HFFc6 (cell line): ENCODE results near the gene KIAA1549. TPM values are rescaled to one million over a fixed set of nuclear protein-coding genes. Genes with fewer than 3 reads are reported as not detected.

Experiments used
- DNase-seq: peaks from one replicate; pipeline ENCODE4 v3.0.0-alpha.2; 2018
- H3K27ac Mint-ChIP-seq: 2 replicates; pipeline ENCODE4 v1.8.0; 2020; ENCODE audit warnings: mild to moderate bottlenecking, mixed read lengths
- H3K27me3 Mint-ChIP-seq: 2 replicates; pipeline ENCODE4 v1.8.0; 2021; ENCODE audit warnings: mild to moderate bottlenecking, moderate library complexity, mixed read lengths; ENCODE audit not compliant: insufficient read depth
- H3K36me3 Mint-ChIP-seq: 2 replicates; pipeline ENCODE4 v1.8.0; 2021; ENCODE audit warnings: low read depth, mixed read lengths
- H3K4me1 Mint-ChIP-seq: 2 replicates; pipeline ENCODE4 v1.8.0; 2020; ENCODE audit warnings: low read depth, mixed read lengths
- H3K4me3 Mint-ChIP-seq: 2 replicates; pipeline ENCODE4 v1.8.0; 2020; ENCODE audit warnings: mild to moderate bottlenecking, moderate library complexity, mixed read lengths
- H3K9me3 Mint-ChIP-seq: 2 replicates; pipeline ENCODE4 v1.8.0; 2020; ENCODE audit warnings: mild to moderate bottlenecking, mixed read lengths
- CTCF ChIP-seq: fragments of 200-600 bp; sonication (generic); IDR thresholded peaks from 2 replicates; pipeline ENCODE4 v1.5.0; 2021; ENCODE audit warnings: antibody characterized with exemption, mild to moderate bottlenecking
- total RNA-seq, 6 experiments: library from RNA; stranded (reverse); fragmentation: NEBNext Ultra II Directional; extraction: Animal tissue kit (Norgen Biotek cat#: 25700); gene quantifications; 2 replicates in 1 of 6; 3 replicates in 5 of 6; pipeline ENCODE4 v1.2.3, GENCODE V29; 2021

Gene KIAA1549
- total RNA-seq, 6 experiments from 2014 or later = 7.0 to 13.3 (median 7.9) TPM

GRCh38 chr7:138907201-138907847 is 73.9 kb downstream of the KIAA1549 start:
- H3K27ac Mint-ChIP-seq = no peak overlapping the region
- peaks cover 16% of the 10 kb centered on the region for H3K36me3 Mint-ChIP-seq
- no peaks in the 10 kb centered on the region for H3K4me1 Mint-ChIP-seq
- no peaks in the 10 kb centered on the region for H3K9me3 Mint-ChIP-seq
- H3K4me3 Mint-ChIP-seq = no peak overlapping the region
- DNase-seq = no peak
- no peak for TF ChIP-seq CTCF
- no peaks in the 10 kb centered on the region for H3K27me3 Mint-ChIP-seq

- H3K9me3 Mint-ChIP-seq = no peaks in the 10 kb centered on the region
- H3K4me1 Mint-ChIP-seq = peaks cover 22% of the 10 kb centered on the region
- H3K4me3 Mint-ChIP-seq = no peak overlapping the region
- H3K27ac Mint-ChIP-seq = no peak overlapping the region
- no peak for TF ChIP-seq CTCF
- H3K27me3 Mint-ChIP-seq = no peaks in the 10 kb centered on the region; the same call in 1 of the 2 replicates
- DNase-seq = no peak
- H3K36me3 Mint-ChIP-seq = peaks cover 26% of the 10 kb centered on the region
These were observed 77.2 kb downstream of the KIAA1549 start for GRCh38 chr7:138903859-138904435.

- no peak overlapping the region for H3K27ac Mint-ChIP-seq
- DNase-seq = no peak
- H3K36me3 Mint-ChIP-seq = peaks cover 26% of the 10 kb centered on the region
- H3K9me3 Mint-ChIP-seq = no peaks in the 10 kb centered on the region
- H3K4me3 Mint-ChIP-seq = no peak overlapping the region
- H3K27me3 Mint-ChIP-seq = no peaks in the 10 kb centered on the region; the same call in 1 of the 2 replicates
- peaks cover 29% of the 10 kb centered on the region for H3K4me1 Mint-ChIP-seq
- no peak for TF ChIP-seq CTCF
These were observed 77.9 kb downstream of the KIAA1549 start for GRCh38 chr7:138903186-138903820.

- no peak overlapping the region for H3K4me3 Mint-ChIP-seq
- peaks cover 29% of the 10 kb centered on the region for H3K36me3 Mint-ChIP-seq
- no peaks in the 10 kb centered on the region for H3K9me3 Mint-ChIP-seq
- no peaks in the 10 kb centered on the region; the same call in 1 of the 2 replicates for H3K27me3 Mint-ChIP-seq
- H3K4me1 Mint-ChIP-seq = peaks cover 34% of the 10 kb centered on the region
- DNase-seq = no peak
- no peak overlapping the region for H3K27ac Mint-ChIP-seq
- no peak for TF ChIP-seq CTCF
These were observed 79.0 kb downstream of the KIAA1549 start for GRCh38 chr7:138902161-138902560.

- peaks cover 39% of the 10 kb centered on the region for H3K36me3 Mint-ChIP-seq
- no peak for TF ChIP-seq CTCF
- no peaks in the 10 kb centered on the region; the same call in 1 of the 2 replicates for H3K27me3 Mint-ChIP-seq
- peak overlapping the region; percentile 71 for H3K27ac Mint-ChIP-seq
- peaks cover 34% of the 10 kb centered on the region for H3K4me1 Mint-ChIP-seq
- peak; percentile 52 for DNase-seq
- H3K9me3 Mint-ChIP-seq = no peaks in the 10 kb centered on the region
- H3K4me3 Mint-ChIP-seq = peak overlapping the region; percentile 40; the same call in 1 of the 2 replicates
These were observed 81.0 kb downstream of the KIAA1549 start for GRCh38 chr7:138900035-138900828.
